CD4-positive, alpha-beta memory T cell (primary cell): ENCODE measurements around the gene ROBO1. TPM values are rescaled to one million over a fixed set of nuclear protein-coding genes. Genes with fewer than 3 reads are reported as not detected.

Experiments
- CTCF ChIA-PET: fragments of 350-600 bp; sonication (Branson Sonifier 250); formaldehyde crosslinking; loops from one replicate; lab custom pipeline; 2021; ENCODE audit warnings: inconsistent platforms; ENCODE audit not compliant: partially characterized antibody; lab: Charles Lee
- POLR2A ChIA-PET: fragments of 350-600 bp; sonication (Branson Sonifier 250); formaldehyde crosslinking; loops from one replicate; lab custom pipeline; 2021; ENCODE audit not compliant: partially characterized antibody; lab: Charles Lee
- DNase-seq, 5 donors: peaks; one replicate each; pipeline versions ENCODE4 v3.0.0 to v3.0.0-alpha.2; 2020 to 2022; ENCODE audit warnings: mixed read lengths in 1 of 5
- H3K27ac ChIP-seq: one replicate; pipeline ENCODE4 v1.7.0; 2013; ENCODE audit warnings: low read depth, low read length
- H3K27me3 ChIP-seq: 2 replicates; pipeline ENCODE4 v1.7.0; 2013; ENCODE audit warnings: mild to moderate bottlenecking, low read length, moderate library complexity; ENCODE audit not compliant: insufficient read depth
- H3K36me3 ChIP-seq: 2 replicates; pipeline ENCODE4 v1.7.0; 2013; ENCODE audit warnings: mild to moderate bottlenecking, low read length, moderate library complexity; ENCODE audit not compliant: insufficient read depth
- H3K4me1 ChIP-seq: 2 replicates; pipeline ENCODE4 v1.7.0; 2013; ENCODE audit warnings: mild to moderate bottlenecking, low read length, moderate library complexity; ENCODE audit not compliant: insufficient read depth
- H3K4me3 ChIP-seq, 2 donors: one replicate each; pipeline ENCODE4 v1.7.0; 2013; ENCODE audit warnings: low read length in 2 of 2, mild to moderate bottlenecking in 1 of 2
- H3K9me3 ChIP-seq, 2 donors: one replicate each; pipeline ENCODE4 v1.7.0; 2013; ENCODE audit warnings: low read length in 2 of 2, control low read depth in 1 of 2; ENCODE audit not compliant: control insufficient read depth in 1 of 2
- H3K27ac Mint-ChIP-seq, 7 donors: one replicate each; pipeline ENCODE4 v1.8.0; 2020 to 2021; ENCODE audit warnings: mixed read lengths in 7 of 7, mild to moderate bottlenecking in 6 of 7, inconsistent platforms in 3 of 7, moderate library complexity in 3 of 7
- H3K27me3 Mint-ChIP-seq, 2 donors: one replicate each; pipeline ENCODE4 v1.8.0; 2020 to 2021; ENCODE audit warnings: mixed read lengths in 2 of 2
- H3K36me3 Mint-ChIP-seq, 2 donors: one replicate each; pipeline ENCODE4 v1.8.0; 2020 to 2021; ENCODE audit warnings: mixed read lengths in 2 of 2, inconsistent platforms in 1 of 2, mild to moderate bottlenecking in 1 of 2
- H3K4me1 Mint-ChIP-seq, 4 donors: one replicate each; pipeline ENCODE4 v1.8.0; 2020 to 2021; ENCODE audit warnings: mixed read lengths in 4 of 4, mild to moderate bottlenecking in 1 of 4
- H3K4me3 Mint-ChIP-seq, 8 donors: one replicate each; pipeline ENCODE4 v1.8.0; 2020 to 2021; ENCODE audit warnings: mixed read lengths in 8 of 8, mild to moderate bottlenecking in 7 of 8, moderate library complexity in 6 of 8, inconsistent platforms in 3 of 8
- H3K9me3 Mint-ChIP-seq, 8 donors: one replicate each; pipeline ENCODE4 v1.8.0; 2020 to 2021; ENCODE audit warnings: mixed read lengths in 8 of 8, mild to moderate bottlenecking in 5 of 8, inconsistent platforms in 3 of 8, moderate library complexity in 1 of 8
- intact Hi-C: fragments of 100-400 bp; cut with micrococcal nuclease; formaldehyde crosslinking; loops from one replicate; pipeline ENCODE4 v1.15.1; 2023
- polyA plus RNA-seq, 2 donors: library from polyadenylated mRNA; unstranded; fragments of 300-500 nt; fragmentation: Illumina TruSeq; gene quantifications; one replicate each; pipeline ENCODE4 v1.2.3, GENCODE V29; 2021
- total RNA-seq, 2 experiments: library from RNA; stranded (reverse); gene quantifications; one replicate each; pipeline ENCODE4 v1.2.3, GENCODE V29; 2021

Gene ROBO1
- total and polyA plus RNA-seq, 4 experiments from 2014 or later, result not detected

- Histone ChIP-seq H3K4me3 (no peak overlapping the region), H3K9me3 (peaks cover 0 to 4% of the 10 kb centered on the region in 2 donors), H3K27me3 (no peaks in the 10 kb centered on the region), H3K27ac (no peak overlapping the region), H3K36me3 (no peaks in the 10 kb centered on the region), H3K4me1 (no peaks in the 10 kb centered on the region)
- H3K27me3 Mint-ChIP-seq, result no peaks in the 10 kb centered on the region
- intact Hi-C loops, result no loop called here
- H3K4me1 Mint-ChIP-seq, result no peaks in the 10 kb centered on the region
- POLR2A ChIA-PET, result no interaction called here
- no peak overlapping the region for H3K27ac Mint-ChIP-seq
- H3K4me3 Mint-ChIP-seq, result no peak overlapping the region
- DNase-seq, result no peak
- peaks cover 0 to 27% (median 8%) of the 10 kb centered on the region in 8 donors for H3K9me3 Mint-ChIP-seq
- CTCF ChIA-PET, result no interaction called here
- no peaks in the 10 kb centered on the region for H3K36me3 Mint-ChIP-seq
Measured at GRCh38 chr3:79773291-79773690, 5.5 kb upstream of the ROBO1 start.

DNA sequence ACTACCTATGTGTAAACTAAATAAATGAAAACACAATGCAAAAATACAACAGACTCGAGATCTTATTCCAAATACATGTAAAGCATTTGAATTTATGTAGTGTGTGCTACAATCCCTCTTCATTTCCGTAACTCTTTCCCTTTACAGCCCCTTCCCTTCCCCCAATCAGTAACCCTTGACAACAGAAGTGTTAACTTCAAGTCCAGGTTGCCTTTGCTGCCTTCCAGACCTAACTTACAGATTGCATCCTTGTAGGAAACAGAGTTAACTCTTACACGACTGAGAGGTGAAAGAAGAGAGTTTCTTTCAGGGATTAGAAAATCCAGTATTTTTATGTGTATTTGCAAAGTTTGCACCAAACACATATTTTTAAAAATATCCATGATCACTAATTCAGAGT is 1.4 kb upstream of the ROBO1 start:
- Mint-ChIP-seq H3K27me3 (peaks cover 2% of the 10 kb centered on the region in 2 donors), H3K9me3 (peaks cover 2 to 15% (median 12%) of the 10 kb centered on the region in 8 donors), H3K36me3 (no peaks in the 10 kb centered on the region), H3K4me1 (no peaks in the 10 kb centered on the region), H3K4me3 (no peak overlapping the region), H3K27ac (no peak overlapping the region)
- CTCF ChIA-PET, result no interaction called here
- no peak overlapping the region for H3K4me3 ChIP-seq
- no peak for DNase-seq
- H3K9me3 ChIP-seq, result no peaks in the 10 kb centered on the region
- POLR2A ChIA-PET, result no interaction called here
- H3K36me3 ChIP-seq, result no peaks in the 10 kb centered on the region
- no peak overlapping the region for H3K27ac ChIP-seq
- H3K27me3 ChIP-seq, result no peaks in the 10 kb centered on the region
- no peaks in the 10 kb centered on the region for H3K4me1 ChIP-seq
- intact Hi-C loops, result no loop called here

DNA sequence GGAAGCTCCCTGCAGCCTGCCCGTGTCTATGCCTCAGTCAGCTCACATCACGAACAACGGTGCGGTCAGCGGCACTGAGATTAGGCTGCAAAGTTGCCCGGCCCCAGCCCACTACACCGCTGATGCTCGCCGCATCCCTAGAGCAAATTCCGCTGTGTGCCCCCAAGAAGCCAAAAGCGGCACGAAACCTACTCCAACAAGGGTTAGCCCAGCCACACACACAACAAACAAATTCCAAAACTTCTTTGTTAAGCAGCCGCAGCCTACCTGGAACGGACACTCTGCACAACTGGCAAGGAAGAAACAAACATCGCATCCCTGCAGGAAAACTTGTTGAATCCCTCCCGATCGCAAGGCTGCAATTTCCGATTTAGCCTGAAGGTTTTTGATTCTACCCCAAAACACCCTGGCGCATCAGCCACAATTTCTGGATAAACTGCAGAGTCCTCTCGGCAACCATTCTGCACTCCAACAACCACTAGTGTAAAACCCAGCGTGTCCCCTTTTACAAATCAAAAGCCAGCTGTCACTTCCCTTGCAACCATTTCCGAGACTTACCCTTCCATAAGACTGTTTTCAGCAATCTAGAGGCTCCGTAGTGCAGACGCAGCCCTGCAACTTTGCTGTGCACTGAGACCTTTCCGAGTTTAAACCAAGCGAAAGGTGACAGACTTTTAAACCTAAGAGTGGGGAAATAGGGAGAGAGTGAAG is 449 bp downstream of the ROBO1 start:
- intact Hi-C loops, result no loop called here
- Histone ChIP-seq H3K9me3 (no peaks in the 10 kb centered on the region), H3K4me1 (no peaks in the 10 kb centered on the region), H3K27ac (no peak overlapping the region), H3K4me3 (no peak overlapping the region), H3K27me3 (no peaks in the 10 kb centered on the region), H3K36me3 (no peaks in the 10 kb centered on the region)
- DNase-seq, result no peak
- Mint-ChIP-seq H3K27me3 (peaks cover 2% of the 10 kb centered on the region in 2 donors), H3K4me3 (no peak overlapping the region), H3K4me1 (no peaks in the 10 kb centered on the region), H3K9me3 (peaks cover 2 to 17% (median 5%) of the 10 kb centered on the region in 8 donors), H3K27ac (no peak overlapping the region), H3K36me3 (no peaks in the 10 kb centered on the region)
- ChIA-PET CTCF (no interaction called here), POLR2A (no interaction called here)

DNA sequence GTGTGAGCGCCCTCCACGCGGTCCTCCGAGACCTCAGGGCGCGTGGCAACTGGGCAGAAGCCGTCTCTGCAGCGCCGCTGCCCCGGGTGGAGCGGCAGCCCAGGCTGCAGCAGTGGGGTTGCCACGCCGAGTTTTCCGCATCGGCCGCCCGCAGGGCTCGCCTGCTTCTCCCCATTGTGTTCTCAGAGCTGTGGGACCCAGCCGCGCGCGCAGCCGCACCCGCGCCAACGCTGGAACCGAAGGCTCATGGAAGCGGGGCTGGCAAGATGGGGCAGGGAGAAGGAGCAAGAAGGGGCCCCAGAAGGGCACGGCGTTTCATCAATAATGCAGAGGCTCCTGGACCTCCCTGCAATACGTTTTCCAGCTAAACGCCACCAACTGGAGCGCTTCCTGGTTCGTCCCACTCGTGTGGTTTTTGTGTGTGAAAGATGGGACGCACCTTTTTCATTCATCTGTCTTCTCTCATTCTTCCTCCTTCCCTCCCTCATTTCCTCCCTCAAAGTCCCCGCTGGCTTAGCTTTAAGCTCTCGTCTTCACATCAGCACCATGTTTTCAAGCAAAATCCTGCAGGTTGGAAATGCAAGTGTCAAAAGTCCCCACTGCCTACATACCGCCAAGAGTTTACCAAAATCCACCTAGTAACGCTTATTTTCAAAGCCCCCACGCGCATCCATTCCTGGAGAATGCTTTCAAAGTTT is 1.2 kb downstream of the ROBO1 start:
- ChIA-PET POLR2A (no interaction called here), CTCF (no interaction called here)
- H3K27me3 ChIP-seq, result no peaks in the 10 kb centered on the region
- no peak overlapping the region for H3K27ac Mint-ChIP-seq
- no peaks in the 10 kb centered on the region for H3K36me3 ChIP-seq
- DNase-seq, result no peak
- no peaks in the 10 kb centered on the region for H3K4me1 Mint-ChIP-seq
- no peak overlapping the region for H3K4me3 ChIP-seq
- H3K27me3 Mint-ChIP-seq, result peaks cover 2% of the 10 kb centered on the region in 2 donors
- H3K36me3 Mint-ChIP-seq, result no peaks in the 10 kb centered on the region
- H3K9me3 Mint-ChIP-seq, result peaks cover 0 to 21% (median 5%) of the 10 kb centered on the region in 8 donors
- intact Hi-C loops, result no loop called here
- no peak overlapping the region for H3K4me3 Mint-ChIP-seq
- no peak overlapping the region for H3K27ac ChIP-seq
- no peaks in the 10 kb centered on the region for H3K9me3 ChIP-seq
- H3K4me1 ChIP-seq, result no peaks in the 10 kb centered on the region

GRCh38 chr3:79765911-79766310 is 1.9 kb downstream of the ROBO1 start:
- peaks cover 0 to 21% (median 6%) of the 10 kb centered on the region in 8 donors for H3K9me3 Mint-ChIP-seq
- Histone ChIP-seq H3K9me3 (no peaks in the 10 kb centered on the region), H3K27me3 (no peaks in the 10 kb centered on the region), H3K27ac (no peak overlapping the region), H3K36me3 (no peaks in the 10 kb centered on the region), H3K4me1 (no peaks in the 10 kb centered on the region), H3K4me3 (no peak overlapping the region)
- no peaks in the 10 kb centered on the region for H3K36me3 Mint-ChIP-seq
- DNase-seq, result no peak
- peaks cover 2% of the 10 kb centered on the region in 2 donors for H3K27me3 Mint-ChIP-seq
- intact Hi-C loops, result no loop called here
- no peak overlapping the region for H3K27ac Mint-ChIP-seq
- POLR2A ChIA-PET, result no interaction called here
- H3K4me1 Mint-ChIP-seq, result no peaks in the 10 kb centered on the region
- CTCF ChIA-PET, result no interaction called here
- no peak overlapping the region for H3K4me3 Mint-ChIP-seq

- peaks cover 0 to 33% (median 12%) of the 10 kb centered on the region in 8 donors for H3K9me3 Mint-ChIP-seq
- POLR2A ChIA-PET, result no interaction called here
- CTCF ChIA-PET, result interaction anchor here (0.5 kb wide), 1 partner anchor 27 kb away, joined by 3 read pairs; no protein-coding TSS in a partner anchor
- H3K36me3 Mint-ChIP-seq, result no peaks in the 10 kb centered on the region
- H3K36me3 ChIP-seq, result no peaks in the 10 kb centered on the region
- no peak overlapping the region for H3K27ac Mint-ChIP-seq
- H3K4me3 ChIP-seq, result no peak overlapping the region
- H3K9me3 ChIP-seq, result no peaks in the 10 kb centered on the region
- DNase-seq, result no peak
- H3K4me1 Mint-ChIP-seq, result no peaks in the 10 kb centered on the region
- no peaks in the 10 kb centered on the region for H3K27me3 ChIP-seq
- H3K4me3 Mint-ChIP-seq, result no peak overlapping the region
- H3K27ac ChIP-seq, result no peak overlapping the region
- no peaks in the 10 kb centered on the region for H3K4me1 ChIP-seq
- intact Hi-C loops, result no loop called here
- peaks cover 2% of the 10 kb centered on the region in 2 donors for H3K27me3 Mint-ChIP-seq
Measured at GRCh38 chr3:79761441-79761840, 6.4 kb downstream of the ROBO1 start.

DNA sequence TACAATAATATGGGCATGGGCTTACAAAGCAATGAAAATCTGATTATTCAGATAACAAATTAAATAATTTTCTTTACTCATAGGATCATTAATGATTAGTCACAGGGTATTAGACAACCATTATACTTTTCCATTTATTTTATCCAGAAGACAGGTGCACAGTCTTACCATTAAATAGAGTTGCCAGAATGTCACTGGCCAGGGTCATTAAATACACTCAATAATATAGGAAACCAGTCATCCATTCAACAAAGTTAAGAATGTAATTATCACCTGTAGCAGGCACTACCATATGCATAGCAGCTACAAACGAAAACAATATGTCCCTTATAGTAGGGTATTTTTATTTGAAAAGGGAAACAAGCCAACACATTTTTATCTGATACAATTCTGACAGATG is 16.1 kb downstream of the ROBO1 start:
- no peak overlapping the region for H3K4me3 ChIP-seq
- intact Hi-C loops, result no loop called here
- H3K36me3 Mint-ChIP-seq, result no peaks in the 10 kb centered on the region
- no peaks in the 10 kb centered on the region for H3K27me3 Mint-ChIP-seq
- H3K4me1 ChIP-seq, result no peaks in the 10 kb centered on the region
- no peaks in the 10 kb centered on the region for H3K27me3 ChIP-seq
- ChIA-PET POLR2A (no interaction called here), CTCF (no interaction called here)
- H3K4me1 Mint-ChIP-seq, result no peaks in the 10 kb centered on the region
- peaks cover 0 to 5% of the 10 kb centered on the region in 2 donors for H3K9me3 ChIP-seq
- peaks cover 1 to 23% (median 13%) of the 10 kb centered on the region in 8 donors for H3K9me3 Mint-ChIP-seq
- H3K27ac Mint-ChIP-seq, result no peak overlapping the region
- no peak overlapping the region for H3K4me3 Mint-ChIP-seq
- DNase-seq, result no peak
- no peaks in the 10 kb centered on the region for H3K36me3 ChIP-seq
- H3K27ac ChIP-seq, result no peak overlapping the region
